Body of pancreas (tissue), 4 donors: ENCODE results near the gene TRIAP1.
"Not testable (repeated sequence)": the region's sequence is repeated elsewhere in the genome, so short reads cannot be mapped to it uniquely, and the experiment has no call there.

Experiments
- POLR2A ChIP-seq, 3 donors: fragments of 450-650 bp; IDR thresholded peaks; one replicate each; pipeline ENCODE4 v1.6.1; 2016; ENCODE audit warnings: antibody characterized with exemption in 3 of 3, mild to moderate bottlenecking in 2 of 3
- TF ChIP-seq, protein P1 (sequence below), 7 experiments: fragments of 450-650 bp in 4 of 7; fragments of 200-600 bp in 3 of 7; sonication (generic) in 3 of 7; IDR thresholded peaks; one replicate each; pipeline ENCODE4 v1.5.1; 2016 to 2019; ENCODE audit warnings: antibody characterized with exemption in 7 of 7

DNA sequence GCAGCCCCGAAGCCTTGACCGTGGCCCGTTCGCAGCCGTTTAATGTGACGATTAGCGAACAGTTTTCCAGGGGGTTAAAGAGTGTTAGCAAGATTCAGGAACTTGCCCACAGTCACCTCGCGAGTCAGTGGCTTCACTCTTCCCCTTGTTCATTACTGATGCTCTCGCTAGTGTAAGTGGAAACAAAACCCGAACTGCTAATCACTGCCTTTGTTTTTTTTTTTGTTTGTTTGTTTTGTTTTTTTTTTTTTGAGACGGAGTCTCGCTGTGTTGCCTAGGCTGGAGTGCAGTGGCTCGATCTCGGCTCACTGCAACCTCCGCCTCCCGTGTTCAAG is 627 bp upstream of the TRIAP1 start:
- TF ChIP-seq, protein P1, sequence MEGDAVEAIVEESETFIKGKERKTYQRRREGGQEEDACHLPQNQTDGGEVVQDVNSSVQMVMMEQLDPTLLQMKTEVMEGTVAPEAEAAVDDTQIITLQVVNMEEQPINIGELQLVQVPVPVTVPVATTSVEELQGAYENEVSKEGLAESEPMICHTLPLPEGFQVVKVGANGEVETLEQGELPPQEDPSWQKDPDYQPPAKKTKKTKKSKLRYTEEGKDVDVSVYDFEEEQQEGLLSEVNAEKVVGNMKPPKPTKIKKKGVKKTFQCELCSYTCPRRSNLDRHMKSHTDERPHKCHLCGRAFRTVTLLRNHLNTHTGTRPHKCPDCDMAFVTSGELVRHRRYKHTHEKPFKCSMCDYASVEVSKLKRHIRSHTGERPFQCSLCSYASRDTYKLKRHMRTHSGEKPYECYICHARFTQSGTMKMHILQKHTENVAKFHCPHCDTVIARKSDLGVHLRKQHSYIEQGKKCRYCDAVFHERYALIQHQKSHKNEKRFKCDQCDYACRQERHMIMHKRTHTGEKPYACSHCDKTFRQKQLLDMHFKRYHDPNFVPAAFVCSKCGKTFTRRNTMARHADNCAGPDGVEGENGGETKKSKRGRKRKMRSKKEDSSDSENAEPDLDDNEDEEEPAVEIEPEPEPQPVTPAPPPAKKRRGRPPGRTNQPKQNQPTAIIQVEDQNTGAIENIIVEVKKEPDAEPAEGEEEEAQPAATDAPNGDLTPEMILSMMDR (IDR thresholded peaks at IDR 0.05): not testable (repeated sequence)
- not testable (repeated sequence) for TF ChIP-seq POLR2A (IDR thresholded peaks at IDR 0.05)
